NK-92 (cell line): ENCODE data around the gene MAT2A.
"Not testable (repeated sequence)": the region's sequence is repeated elsewhere in the genome, so short reads cannot be mapped to it uniquely, and the experiment has no call there.

Experiments
- DNase-seq: peaks from one replicate; lab custom pipeline; 2025; ENCODE audit not compliant: unreplicated experiment; lab: John Stamatoyannopoulos, UW

The MAT2A gene

DNA sequence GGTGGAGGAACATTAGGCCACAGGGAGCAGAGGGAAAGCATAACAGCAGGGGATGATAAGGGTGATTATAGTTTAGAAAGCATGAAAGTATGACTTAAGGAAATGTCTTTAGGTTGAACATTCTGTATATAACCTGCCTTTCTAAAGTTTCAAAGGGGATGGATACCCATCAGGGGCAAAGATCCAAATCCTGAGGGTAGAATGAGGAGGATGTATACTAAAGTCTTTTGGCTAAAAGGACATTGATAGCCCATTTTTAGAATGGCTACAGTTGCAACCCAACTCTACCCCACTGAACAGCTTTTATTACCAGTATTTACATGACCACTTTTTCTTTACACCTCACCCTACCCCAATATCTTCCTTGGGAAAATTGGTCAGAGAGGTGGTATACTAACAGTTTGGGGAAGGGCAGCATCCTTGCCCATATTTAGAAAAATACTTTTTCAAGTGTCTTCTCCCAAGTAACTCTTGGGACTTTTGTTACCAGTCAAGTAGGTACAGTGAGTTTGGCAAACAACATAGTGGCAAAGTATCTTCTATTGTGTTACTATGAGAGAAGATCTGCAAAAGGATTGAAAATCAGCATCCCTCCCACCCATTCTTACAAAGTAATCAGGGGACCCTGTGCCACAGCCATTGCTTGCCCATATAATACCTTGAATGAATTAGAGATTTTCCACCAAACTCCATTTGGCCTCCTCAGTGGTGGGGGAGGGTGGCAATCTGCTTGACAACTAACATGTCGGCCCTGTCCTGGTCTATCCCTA is 8.3 kb downstream of the MAT2A start:
- DNase-seq, result no peak

DNA sequence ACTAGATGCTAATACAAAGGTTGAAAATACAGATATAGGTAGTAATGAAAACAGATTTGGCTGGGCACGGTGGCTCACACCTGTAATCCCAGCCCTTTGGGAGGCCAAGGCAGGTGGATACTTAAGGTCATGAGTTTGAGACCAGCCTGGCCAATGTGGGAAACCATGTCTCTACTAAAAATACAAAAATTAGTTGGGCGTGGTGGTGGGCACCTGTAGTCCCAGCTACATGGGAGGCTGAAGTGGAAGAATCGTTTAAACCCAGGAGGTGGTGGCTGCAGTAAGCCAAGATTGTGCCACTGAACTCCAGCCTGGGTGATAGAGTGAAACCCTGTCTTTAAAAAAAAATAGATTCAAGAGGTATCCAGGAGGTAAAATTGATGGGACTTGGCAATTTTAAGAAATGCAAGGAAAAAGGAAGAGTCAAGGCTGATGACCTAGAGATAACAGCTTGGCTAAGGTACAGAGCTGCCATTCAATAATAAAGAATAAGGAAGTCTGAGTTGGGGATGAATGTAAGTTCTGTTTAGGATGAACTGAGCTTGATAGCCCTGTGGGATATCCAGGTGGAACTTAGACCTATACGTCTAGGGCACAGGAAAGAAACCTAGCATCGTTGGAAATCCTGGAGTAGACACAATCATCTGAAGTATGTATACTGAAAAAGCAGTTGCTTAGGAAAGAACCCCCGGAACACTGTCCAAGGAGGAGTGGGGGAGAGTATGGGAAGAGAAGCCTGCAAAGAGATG is 9.1 kb downstream of the MAT2A start:
- no peak for DNase-seq

DNA sequence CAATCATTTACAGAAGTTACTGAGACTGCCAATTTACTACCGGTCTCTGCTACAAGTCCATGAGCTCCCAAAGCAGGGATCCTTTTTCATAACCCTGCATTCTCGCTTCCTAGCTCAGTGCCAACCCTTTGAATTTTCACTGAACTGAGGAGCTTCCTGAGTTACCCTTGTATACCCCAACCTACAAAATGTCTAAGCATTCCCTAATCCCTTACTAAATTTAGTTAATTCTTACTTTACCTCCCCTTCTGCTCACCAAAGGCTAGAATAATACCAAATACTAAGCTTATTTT is 9.6 kb downstream of the MAT2A start:
- DNase-seq, result no peak

DNA sequence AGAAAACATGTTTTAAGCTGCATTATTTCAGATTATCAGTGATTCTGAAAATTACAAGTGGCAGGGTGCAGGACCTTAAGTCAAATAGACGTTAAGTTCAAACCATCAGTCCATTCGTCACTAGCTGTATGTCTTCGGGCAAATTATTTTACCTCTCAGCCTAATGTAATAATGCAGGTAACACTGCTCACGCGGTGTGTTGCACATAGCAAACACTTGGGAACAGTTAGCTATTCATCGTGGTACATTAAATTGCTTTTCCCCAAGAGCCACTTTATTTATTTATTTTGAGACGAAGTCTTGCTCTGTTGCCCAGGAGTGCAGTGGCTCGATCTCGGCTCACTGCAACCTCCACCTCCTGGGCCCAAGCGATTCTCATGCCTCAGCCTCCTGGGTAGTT is 10.1 kb downstream of the MAT2A start:
- DNase-seq, result no peak

DNA sequence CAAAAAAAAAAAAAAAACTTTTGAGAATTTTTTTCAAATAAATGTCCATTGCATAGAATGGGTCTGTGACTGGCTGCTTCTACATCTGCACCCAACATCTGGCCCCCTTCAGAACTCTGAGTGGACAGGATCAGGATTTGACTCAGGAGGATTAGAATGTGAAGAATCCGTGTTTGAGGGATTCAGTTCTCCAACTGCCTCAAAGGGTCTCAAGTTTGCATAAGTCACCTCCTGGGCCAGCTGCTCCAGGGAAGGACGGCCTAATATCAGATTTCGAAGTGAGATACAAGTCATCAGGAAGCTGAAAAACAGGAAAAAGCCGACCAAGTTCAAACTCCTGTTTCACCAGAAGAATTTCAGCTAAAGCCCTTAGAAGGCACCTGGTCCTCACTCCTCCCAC is 10.9 kb downstream of the MAT2A start:
- DNase-seq, result no peak

DNA sequence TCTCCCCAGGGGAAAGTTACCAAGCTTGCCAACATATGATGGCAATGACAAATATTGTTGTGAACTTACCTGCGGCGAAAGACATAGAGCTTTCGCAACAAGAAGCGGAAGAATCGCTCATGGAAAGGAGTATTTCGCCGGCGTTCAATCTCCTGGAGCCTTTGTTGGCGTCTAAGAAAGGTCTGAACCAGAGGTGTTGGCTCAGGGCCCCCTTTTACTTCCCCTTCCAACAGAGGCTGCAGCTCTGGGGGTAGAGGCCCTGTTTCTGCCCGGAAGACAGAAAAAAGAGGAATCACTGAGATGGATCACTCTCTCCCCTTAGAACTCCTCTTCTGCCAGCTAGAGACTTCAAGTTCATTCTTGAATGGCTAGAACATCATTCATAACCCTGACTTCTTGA is 11.5 kb downstream of the MAT2A start:
- DNase-seq, result no peak

DNA sequence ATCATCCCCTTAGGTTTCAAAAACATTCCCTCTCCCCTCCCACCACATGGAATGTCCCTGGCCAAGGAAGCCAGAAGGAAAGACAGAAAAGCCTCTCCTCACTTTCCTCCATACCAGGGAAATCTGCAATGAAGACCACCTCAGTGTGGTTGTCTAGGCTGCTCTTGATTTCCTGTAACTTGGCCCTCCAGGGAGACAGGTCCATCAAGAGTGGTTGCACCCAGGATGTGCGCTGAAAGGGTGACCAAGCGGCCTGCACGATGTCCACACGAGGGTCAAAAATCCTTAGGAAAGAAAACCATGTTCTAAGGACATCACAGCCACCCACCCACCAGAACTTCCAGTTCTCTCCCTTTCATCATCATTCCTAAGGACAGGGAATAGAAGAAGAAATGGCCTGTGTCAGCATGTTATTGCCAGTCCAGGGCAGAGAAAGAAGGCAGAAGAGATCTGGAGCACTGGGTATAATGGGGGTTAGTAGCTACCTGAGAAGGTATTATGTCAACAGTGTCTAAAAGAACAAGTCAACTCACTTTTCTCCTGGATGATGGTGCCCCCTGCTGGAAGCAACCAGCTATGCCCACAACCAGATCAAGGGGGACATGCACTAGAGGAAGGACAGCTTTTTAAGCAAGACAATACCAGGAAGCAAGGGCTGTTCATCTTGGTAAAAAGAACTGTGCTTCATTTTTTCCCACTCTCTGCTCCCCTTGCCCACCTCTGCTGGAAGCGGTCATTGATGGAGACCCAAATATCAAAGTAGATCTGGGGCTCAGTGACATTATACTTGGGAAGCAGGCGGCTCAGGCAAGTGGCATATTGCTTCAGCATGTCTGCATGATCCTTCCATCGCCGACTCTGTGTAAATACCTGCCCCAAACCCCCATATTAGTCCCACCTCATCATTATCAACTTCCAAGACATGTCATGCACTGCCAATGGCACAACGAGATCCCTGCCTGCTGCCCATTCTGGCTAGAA is 13.0 kb downstream of the MAT2A start:
- DNase-seq, result peak; percentile 49

DNA sequence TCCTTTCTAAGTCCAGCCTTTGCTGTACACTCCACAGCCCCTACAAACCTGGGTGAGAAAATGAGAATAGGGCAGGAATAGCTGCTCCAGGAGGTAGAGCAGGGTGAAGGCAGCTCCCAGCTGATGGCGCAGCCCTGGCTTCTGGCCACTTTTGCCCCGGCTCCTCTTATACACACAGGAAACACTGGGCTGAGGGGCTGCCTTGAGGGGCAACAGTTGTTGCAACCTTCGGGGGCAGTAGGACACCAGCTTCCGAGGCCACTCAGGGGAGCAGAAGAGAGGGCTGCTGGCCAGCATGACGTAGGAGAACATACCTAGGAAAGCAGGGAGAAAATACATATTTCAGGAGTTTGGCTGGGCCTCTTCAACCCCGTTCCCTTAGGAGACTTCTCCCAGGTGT is 14.2 kb downstream of the MAT2A start:
- DNase-seq, result no peak

DNA sequence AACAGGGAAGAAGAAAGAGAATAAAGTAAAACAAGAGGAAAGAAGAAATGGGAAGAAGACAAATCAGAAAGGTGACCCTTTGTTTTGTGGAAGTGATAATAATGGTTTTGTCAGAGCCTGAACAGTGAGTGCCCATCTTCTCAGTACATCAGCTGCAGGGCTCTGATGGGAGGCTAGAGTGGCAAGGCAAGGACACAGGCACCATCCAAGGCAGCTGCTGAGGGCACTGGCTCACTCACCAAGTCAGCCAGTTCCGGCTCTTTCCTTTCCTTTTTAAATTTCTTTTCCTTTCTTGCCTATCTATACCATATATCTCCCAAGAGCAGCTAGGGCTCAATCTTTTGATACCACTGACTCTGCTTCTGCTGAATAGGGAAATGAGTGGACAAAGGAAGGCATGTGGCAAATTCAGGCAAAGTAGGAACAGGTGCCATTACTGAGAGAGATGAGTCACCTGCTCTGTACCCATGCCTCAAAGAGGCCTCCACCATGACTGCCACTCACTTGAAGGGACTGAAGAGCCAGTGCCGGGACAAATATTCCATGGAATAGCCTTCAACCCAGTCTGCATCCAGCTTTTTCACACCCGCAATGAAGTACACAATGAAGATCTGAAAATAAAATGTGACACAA is 16.1 kb downstream of the MAT2A start:
- DNase-seq, result no peak

DNA sequence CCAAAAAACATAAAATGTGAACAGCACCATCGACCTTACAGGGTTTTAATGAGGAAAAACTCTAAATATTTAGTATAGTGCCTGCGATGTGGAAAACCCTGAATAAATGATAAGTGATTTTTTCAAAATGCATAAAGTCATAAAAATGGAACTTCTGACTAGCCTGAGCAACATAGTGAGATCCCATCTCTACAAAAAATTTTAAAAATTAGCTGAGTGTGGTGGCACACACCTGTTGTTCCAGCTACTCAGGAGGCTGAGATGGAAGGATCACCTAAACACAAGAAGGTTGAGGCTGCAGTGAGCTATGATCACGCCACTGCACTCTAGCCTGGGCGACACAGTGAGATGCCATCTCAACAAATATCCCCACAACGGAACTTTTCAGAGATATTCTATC is 18.2 kb downstream of the MAT2A start:
- DNase-seq, result no peak

DNA sequence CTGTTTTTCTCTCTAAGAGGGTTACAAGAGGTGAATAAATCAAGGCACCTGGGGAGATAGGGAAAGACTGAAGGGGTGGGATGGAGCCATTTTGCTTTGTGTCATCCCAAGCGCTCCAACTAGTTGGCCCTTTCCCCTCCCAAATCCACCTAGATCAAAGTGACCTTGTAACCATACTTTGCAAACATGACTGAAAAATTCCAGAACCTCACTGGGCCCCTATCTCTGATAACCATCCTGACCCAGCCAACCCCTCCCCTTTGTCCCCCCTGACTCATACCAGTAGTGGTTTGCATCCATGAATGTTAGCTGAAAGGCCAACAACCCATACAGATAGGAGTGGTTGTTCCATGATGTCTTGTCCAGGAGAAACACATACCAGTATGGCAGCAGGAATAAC is 19.2 kb downstream of the MAT2A start:
- DNase-seq, result no peak

DNA sequence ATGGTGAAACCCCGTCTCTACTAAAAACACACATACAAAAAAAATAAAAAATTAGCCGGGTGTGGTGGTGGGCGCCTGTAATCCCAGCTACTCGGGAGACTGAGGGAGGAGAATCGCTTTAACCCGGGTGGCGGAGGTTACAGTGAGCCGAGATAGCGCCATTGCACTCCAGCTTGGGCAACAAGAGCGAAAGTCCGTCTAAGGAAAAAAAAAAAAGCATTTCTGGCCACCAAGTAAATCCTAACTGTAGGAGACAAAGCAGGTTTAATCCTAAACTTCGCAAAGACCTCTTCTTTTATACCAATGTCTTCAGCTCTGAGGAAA is 21.4 kb downstream of the MAT2A start:
- DNase-seq, result not testable (repeated sequence)

DNA sequence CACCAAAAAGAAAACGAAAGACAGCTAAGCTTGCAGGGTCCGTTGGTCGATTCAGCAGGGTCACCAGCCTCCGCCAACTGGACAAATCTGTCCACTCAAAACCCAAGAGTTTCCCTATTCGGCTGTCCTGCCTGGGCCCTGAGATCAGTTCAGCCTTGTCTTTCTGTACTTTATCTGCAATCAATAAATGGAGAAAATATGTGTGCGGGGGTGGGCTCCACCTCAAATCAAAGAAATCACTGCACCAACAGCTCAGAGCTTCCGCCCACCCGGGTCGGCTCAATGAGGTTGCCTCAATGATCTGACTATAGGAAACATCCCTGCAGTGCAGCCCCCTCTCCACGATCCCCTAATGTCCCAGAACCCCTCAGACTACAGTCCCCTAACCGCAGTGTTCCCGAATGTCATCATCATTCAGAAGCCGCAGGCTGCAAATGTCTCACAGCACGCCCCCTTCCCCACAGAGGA is 21.9 kb downstream of the MAT2A start:
- DNase-seq, result no peak

DNA sequence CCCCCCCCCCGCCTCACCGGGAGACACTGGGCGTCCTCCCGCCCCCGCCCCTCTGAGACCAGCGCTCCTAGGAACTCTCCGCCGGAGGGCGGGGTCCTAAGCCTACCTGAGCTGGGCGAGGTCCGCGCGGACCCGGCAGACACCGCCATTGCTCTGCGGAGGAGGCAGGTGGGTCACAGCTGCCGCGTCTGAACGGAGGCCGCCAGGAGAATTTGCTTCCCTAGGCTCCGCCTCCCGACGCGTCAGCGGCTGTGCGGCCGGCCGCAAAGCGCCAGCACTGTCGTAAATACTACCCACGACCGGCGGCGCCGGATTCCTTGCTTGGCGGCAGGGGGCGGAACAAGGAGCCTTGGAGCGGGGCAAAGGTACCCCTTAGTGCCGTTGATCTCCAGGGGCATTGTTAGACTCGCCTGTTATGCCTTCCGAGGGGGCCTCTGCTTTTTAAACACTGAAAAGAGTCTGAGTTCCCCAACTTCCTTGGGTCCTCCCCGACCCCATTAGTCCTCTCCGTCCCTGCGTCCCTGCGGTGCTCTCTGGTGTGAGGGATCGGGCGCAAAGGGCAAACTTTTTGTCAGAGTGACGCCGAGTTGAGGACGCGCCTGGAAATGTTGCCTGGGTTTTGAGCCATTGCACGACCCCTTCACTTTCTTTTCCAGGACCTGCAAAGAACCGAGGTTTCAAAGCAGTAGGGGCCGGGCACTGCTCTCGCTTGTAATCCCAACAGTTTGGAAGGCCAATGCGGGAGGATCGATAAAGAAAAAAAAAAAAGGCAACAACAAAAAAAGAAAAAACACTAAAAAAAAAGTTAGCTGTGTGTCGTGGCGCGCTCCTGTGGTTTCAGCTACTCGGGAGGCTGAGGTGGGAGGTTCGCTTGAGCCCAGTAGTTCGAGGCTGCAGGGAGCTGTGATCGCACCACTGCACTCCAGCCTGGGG is 22.6 kb downstream of the MAT2A start, which contains the start of gene GGCX:
TSS of gene GGCX (minus strand) at position 214 of the 933 bp plus-strand sequence. CDS start at position 149, 65 bp downstream.
- DNase-seq, result peak; percentile 39

DNA sequence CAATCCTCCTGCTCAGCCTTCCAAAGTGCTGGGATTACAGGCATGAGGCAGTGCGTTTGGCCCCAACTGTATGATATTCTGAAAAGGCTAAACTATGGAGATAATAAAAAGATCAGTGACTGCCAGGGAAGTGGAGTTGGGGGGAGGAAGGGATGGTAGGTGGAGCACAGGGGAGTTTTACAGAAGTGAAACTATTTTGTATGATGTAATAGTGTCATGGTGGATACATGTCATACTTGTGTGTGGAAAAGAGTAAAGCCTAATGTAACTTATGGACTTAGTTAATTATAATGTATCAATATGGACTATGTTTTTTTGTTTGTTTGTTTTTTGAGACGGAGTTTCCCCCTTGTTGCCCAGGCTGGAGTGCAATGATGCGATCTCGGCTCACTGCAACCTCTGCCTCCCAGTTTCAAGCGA is 25.2 kb downstream of the MAT2A start:
- no peak for DNase-seq

DNA sequence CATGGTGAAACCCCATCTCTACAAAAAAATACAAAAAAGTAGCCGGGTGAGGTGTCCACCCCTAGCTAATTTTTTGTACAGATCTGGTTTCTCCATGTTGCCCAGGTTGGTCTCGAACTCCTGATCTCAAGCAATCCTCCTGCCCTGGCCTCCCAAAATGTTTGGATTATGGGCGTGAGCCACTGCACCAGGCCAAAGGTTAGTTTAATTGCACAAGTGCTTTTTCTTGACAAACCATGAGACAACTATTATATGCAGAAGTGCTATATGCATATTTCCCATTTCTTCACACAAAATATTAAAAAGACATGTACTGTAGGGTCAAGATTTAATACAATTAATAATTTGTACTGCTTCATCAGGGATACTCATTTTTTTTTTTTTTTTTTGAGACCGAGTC is 27.3 kb downstream of the MAT2A start:
- DNase-seq, result no peak

DNA sequence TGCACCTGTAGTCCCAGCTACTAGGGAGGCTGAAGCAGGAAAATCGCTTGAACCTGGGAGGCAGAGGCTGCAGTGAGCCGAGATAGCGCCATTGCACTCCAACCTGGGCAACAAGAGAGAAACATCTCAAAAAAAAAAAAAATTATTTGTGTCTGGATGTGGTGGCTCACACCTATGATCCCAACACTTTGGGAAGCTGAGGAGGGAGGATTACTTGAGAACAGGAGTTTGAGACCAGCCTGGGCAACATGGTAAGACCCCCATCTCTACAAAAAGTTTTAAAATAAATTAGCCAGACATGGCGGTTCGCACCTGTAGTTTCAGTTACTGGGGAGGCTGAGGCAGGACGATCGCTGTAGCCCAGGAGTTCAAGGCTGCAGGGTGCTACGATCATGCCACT is 36.8 kb downstream of the MAT2A start:
- DNase-seq, result no peak

DNA sequence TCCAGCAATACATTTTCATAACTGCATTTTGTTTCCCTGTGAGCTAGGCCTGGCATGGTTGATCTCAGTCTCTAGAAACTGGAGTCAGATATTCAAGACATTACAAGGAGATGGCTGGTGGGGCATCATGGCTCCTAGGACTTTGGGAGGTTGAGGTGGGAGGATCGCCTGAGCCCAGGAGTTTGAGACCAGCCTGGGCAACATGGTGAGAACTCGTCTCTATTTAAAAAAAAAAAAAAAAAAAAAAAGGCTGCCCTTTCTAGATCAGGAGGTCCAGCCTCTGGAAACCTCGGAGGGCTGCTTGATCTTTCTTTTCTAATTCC is 38.1 kb downstream of the MAT2A start:
- no peak for DNase-seq

DNA sequence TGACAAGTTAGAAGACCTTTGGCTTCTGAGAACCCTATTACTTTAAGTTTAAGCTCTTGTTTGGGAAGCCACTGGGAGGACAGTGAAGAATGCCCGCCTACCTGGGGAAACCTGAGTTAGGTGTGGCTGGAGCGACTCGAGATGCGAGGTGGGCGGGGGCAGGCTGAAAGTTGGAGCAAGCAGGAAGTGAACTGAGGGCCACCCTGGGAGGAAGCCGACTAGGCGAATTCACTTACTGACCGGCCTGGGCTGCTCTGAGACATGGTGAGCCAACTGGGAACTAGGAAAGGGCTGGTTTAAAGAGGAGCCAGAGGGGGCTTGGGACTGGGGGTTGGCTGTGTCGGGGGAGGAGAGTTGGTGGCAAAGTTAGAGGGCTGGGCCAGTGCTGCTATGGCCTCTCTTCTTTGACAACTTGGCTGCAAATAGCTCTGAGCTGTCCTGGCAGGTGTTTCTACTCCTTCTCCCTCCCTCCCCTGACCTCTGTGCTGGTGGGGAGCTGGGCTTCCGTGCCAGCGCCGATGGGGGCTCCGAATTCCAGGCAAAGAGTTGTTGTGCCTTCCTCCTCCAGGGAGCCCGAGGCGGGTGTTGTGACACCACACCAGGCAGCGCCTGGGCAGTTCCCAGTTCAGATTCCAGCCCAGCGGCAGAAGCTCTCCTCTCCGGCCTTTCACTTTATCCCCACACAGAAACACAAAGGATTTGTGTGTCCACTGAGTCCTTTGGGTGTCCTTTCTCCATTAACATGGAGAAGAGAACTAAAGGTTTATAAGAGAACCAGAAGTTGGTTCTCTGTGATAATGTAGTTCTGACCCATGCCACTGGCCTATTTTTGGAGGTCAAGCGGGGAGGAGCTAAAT is 38.6 kb downstream of the MAT2A start, which contains the start of gene VAMP8:
TSS of gene VAMP8 (plus strand) at position 201 of the 857 bp plus-strand sequence. CDS start at position 262, 61 bp downstream.
- DNase-seq, result no peak
